HepG2 (cell line): ENCODE measurements around the gene ZCCHC17. TPM values are rescaled to one million over a fixed set of nuclear protein-coding genes. Genes with fewer than 3 reads are reported as not detected.

Experiments
- ATAC-seq: fragments of 200-7000 bp; cut with Tn5 transposase; 3 replicates; pipeline ENCODE4 v1.9.1; 2020; ENCODE audit warnings: mild to moderate bottlenecking, moderate library complexity
- BruUV-seq: library from RNA; stranded (reverse); fragments of 400-500 nt; replicated peaks from 2 replicates; lab custom pipeline; 2021; lab: Mats Ljungman, UMichigan
- CTCF ChIA-PET: fragments of 300-600 bp; formaldehyde crosslinking; extraction: SDS; loops from one replicate; lab custom pipeline; 2021; ENCODE audit warnings: low total read pairs, inconsistent platforms, low intra/inter-chr PET ratio; lab: Yijun Ruan, JAX
- POLR2A ChIA-PET: fragments of 350-600 bp; sonication (Branson Sonifier 250); formaldehyde crosslinking; loops from one replicate; lab custom pipeline; 2020; ENCODE audit warnings: antibody characterized with exemption, inconsistent platforms; lab: Yijun Ruan, JAX
- DNase-seq: peaks from one replicate; pipeline ENCODE4 v3.0.0-alpha.2; 2015; ENCODE audit warnings: low spot score
- FAIRE-seq: peaks from 3 replicates; lab custom pipeline; 2011; peaks lifted over from hg19 to GRCh38; lab: Jason Lieb, UNC
- H2AFZ ChIP-seq: one replicate; pipeline ENCODE4 v1.6.1; 2011; ENCODE audit warnings: low read length, inconsistent platforms
- H3K27ac ChIP-seq: fragments of 300-600 bp; 3 replicates; pipeline ENCODE4 v1.8.0; 2011; ENCODE audit warnings: mixed run types, mild to moderate bottlenecking, mixed read lengths, low read length, inconsistent platforms; ENCODE audit not compliant: insufficient read depth; ENCODE audit errors: extremely low read length
- H3K27me3 ChIP-seq, 2 experiments: fragments of 200-600 bp in 1 of 2; 2 replicates in 1 of 2; 3 replicates in 1 of 2; pipeline versions ENCODE4 v1.6.0 to v1.8.0; 2011; ENCODE audit warnings: low read length in 2 of 2, mild to moderate bottlenecking in 2 of 2, moderate library complexity in 2 of 2, inconsistent platforms in 1 of 2; ENCODE audit not compliant: insufficient read depth in 2 of 2, control insufficient read depth in 1 of 2
- H3K36me3 ChIP-seq, 2 experiments: fragments of 200-600 bp in 1 of 2; replicated peaks in 1 of 2; 2 replicates in 1 of 2; 3 replicates in 1 of 2; pipeline versions ENCODE4 v1.5.1 to v1.8.0; 2011; ENCODE audit warnings: low read length in 2 of 2, inconsistent platforms in 1 of 2; ENCODE audit not compliant: insufficient read depth in 2 of 2, control insufficient read depth in 1 of 2
- H3K4me1 ChIP-seq: 2 replicates; pipeline ENCODE4 v1.5.1; 2012; ENCODE audit warnings: low read length, inconsistent platforms; ENCODE audit not compliant: insufficient read depth
- H3K4me2 ChIP-seq: 2 replicates; pipeline ENCODE4 v1.6.0; 2011; ENCODE audit warnings: low read depth, low read length, inconsistent platforms
- H3K4me3 ChIP-seq, 3 experiments: fragments of 200-600 bp in 1 of 3; sonication (generic), shearing (Covaris generic) in 1 of 3; replicated peaks in 1 of 3; 2 replicates each; pipeline ENCODE4 v1.5.1; 2011 to 2016; ENCODE audit warnings: low read length in 3 of 3, inconsistent platforms in 2 of 3, low read depth in 2 of 3, mild to moderate bottlenecking in 2 of 3, control low read depth in 1 of 3, mixed read lengths in 1 of 3; ENCODE audit not compliant: insufficient read depth in 1 of 3
- H3K79me2 ChIP-seq: one replicate; pipeline ENCODE4 v1.6.1; 2011; ENCODE audit warnings: low read length, inconsistent platforms; ENCODE audit not compliant: insufficient read depth
- H3K9ac ChIP-seq: 2 replicates; pipeline ENCODE4 v1.6.0; 2011; ENCODE audit warnings: mild to moderate bottlenecking, low read depth, low read length, inconsistent platforms; ENCODE audit not compliant: insufficient read depth
- H3K9me3 ChIP-seq: 2 replicates; pipeline ENCODE4 v1.5.1; 2012; ENCODE audit warnings: mild to moderate bottlenecking, low read length
- H4K20me1 ChIP-seq: 2 replicates; pipeline ENCODE4 v1.6.0; 2011; ENCODE audit warnings: inconsistent platforms, mild to moderate bottlenecking, low read length, moderate library complexity; ENCODE audit not compliant: insufficient read depth
- ARID2 ChIP-seq: sonication (generic); formaldehyde crosslinking; IDR thresholded peaks from 2 replicates; pipeline ENCODE4 v1.8.1; 2022; ENCODE audit warnings: mild to moderate bottlenecking, missing genetic modification reagents, borderline replicate concordance
- GPN1 ChIP-seq: sonication (generic); formaldehyde crosslinking; IDR thresholded peaks from 2 replicates; pipeline ENCODE4 v1.5.1; 2020; ENCODE audit warnings: missing genetic modification reagents, borderline replicate concordance
- MBD4 ChIP-seq: IDR thresholded peaks from 2 replicates; pipeline ENCODE4 v1.6.1; 2012; ENCODE audit warnings: low read length, inconsistent platforms, borderline replicate concordance
- RAD21 ChIP-seq: fragments of 450-650 bp; formaldehyde crosslinking; IDR thresholded peaks from 2 replicates; pipeline ENCODE4 v1.5.0; 2020; ENCODE audit warnings: mild to moderate bottlenecking
- ZKSCAN8 ChIP-seq: IDR thresholded peaks from 2 replicates; pipeline ENCODE4 v1.6.1; 2016; ENCODE audit warnings: borderline replicate concordance, missing genetic modification reagents, missing compliant biosample characterization
- ZNF331 ChIP-seq: sonication (generic); formaldehyde crosslinking; IDR thresholded peaks from 2 replicates; pipeline ENCODE4 v1.4.0; 2020; ENCODE audit warnings: missing genetic modification reagents
- ZNF558 ChIP-seq: sonication (generic); formaldehyde crosslinking; IDR thresholded peaks from 2 replicates; pipeline ENCODE4 v1.9.0; 2022; ENCODE audit warnings: mild to moderate bottlenecking, missing genetic modification reagents, borderline replicate concordance
- ZNF788 ChIP-seq: sonication (generic); formaldehyde crosslinking; IDR thresholded peaks from 2 replicates; pipeline ENCODE4 v1.5.0; 2020; ENCODE audit warnings: mild to moderate bottlenecking, missing genetic modification reagents, borderline replicate concordance
- in situ Hi-C: cut with HindIII; loops from 2 replicates; pipeline ENCODE4 v1.10.0; 2017; ENCODE audit warnings: low pct_unique_long_range_greater_than_20kb; ENCODE audit not compliant: extremely low pct_ligation_motif_present
- intact Hi-C: fragments of 100-400 bp; cut with micrococcal nuclease; formaldehyde crosslinking; loops from one replicate; pipeline ENCODE4 v1.10.0; 2022; ENCODE audit not compliant: unreplicated experiment
- polyA plus RNA-seq, 8 experiments: library from polyadenylated mRNA; depleted of rRNA in 3 of 8; stranded (reverse) in 7 of 8; unstranded in 1 of 8; fragments of >200 nt; fragmentation: Illumina TruSeq in 4 of 8; extraction: Trizol in 4 of 8; gene quantifications; 2 replicates each; pipeline versions ENCODE4 v1.2.1 to v1.2.3, GENCODE V29; 2011 to 2016; ENCODE audit warnings: low read depth in 4 of 8, missing spikeins in 1 of 8, mixed read lengths in 1 of 8; ENCODE audit not compliant: insufficient read depth in 1 of 8
- total RNA-seq, 5 experiments: library from RNA; depleted of rRNA; stranded (reverse); fragments of >200 nt; fragmentation: Illumina TruSeq; extraction: Trizol; gene quantifications; 2 replicates each; pipeline ENCODE4 v1.2.3, GENCODE V29; 2016; ENCODE audit warnings: low read depth in 1 of 5
- TF ChIP-seq, protein P1 (sequence below): fragments of 450-650 bp; IDR thresholded peaks from 2 replicates; pipeline ENCODE4 v1.6.1; 2017; ENCODE audit warnings: mild to moderate bottlenecking
- TF ChIP-seq, protein P2 (sequence below): sonication (generic); formaldehyde crosslinking; IDR thresholded peaks from 2 replicates; pipeline ENCODE4 v1.4.0; 2020; ENCODE audit warnings: mild to moderate bottlenecking, missing genetic modification reagents
- TF ChIP-seq, protein P3 (sequence below): sonication (generic); formaldehyde crosslinking; IDR thresholded peaks from 2 replicates; pipeline ENCODE4 v1.5.0; 2020; ENCODE audit warnings: mild to moderate bottlenecking, missing genetic modification reagents

ZCCHC17 gene
- total and polyA plus RNA-seq, 2 of the 13 experiments (the other 11 are each of a cell fraction or from before 2014, with no cell fraction given), result 20.5 to 53.0 TPM

DNA sequence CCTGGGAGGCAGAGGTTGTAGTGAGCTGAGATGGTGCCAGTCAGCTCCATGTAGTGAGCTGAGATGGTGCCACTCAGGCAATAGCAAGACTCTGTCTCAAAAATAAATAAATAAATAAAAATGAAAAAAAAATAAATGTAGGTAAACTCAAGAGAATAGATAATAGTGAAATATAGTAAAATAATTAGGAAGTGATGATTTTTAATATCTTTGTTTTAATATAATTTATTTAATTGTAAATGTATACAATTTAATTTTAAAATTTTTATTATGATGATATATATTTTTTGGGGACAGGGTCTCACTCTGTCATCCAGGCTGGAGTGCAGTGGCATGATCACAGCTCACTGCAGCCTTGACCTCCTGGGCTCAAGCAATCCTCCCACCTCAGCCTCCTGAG lies 96.6 kb downstream of the ZCCHC17 start:
- H3K36me3 ChIP-seq, result no peaks in the 10 kb centered on the region
- intact Hi-C loops (no loop called here), in situ Hi-C loops (loop anchor here (5.0 kb wide), 1 partner anchor 34 kb away; no protein-coding TSS in a partner anchor)
- ChIA-PET CTCF (interaction anchor here (2.0 to 5.4 kb wide), 3 partner anchors 30 to 171 kb away, joined by 6 to 95 read pairs (median 19); no protein-coding TSS in a partner anchor), POLR2A (no interaction called here)
- H3K27me3 ChIP-seq, result peaks cover 2 to 15% of the 10 kb centered on the region in 2 experiments; a peak in 4 of 5 replicates
- H3K4me1 ChIP-seq, result peaks cover 55% of the 10 kb centered on the region
- H3K9me3 ChIP-seq, result no peaks in the 10 kb centered on the region
- no peak overlapping the region for H3K9ac ChIP-seq
- DNase-seq, result no peak
- H3K4me3 ChIP-seq, result no peak overlapping the region
- ATAC-seq, result no peak
- no peak overlapping the region for H3K27ac ChIP-seq
- H2AFZ ChIP-seq, result no peak overlapping the region
- H4K20me1 ChIP-seq, result no peaks in the 10 kb centered on the region
- FAIRE-seq, result no peak
- BruUV-seq, result no TSS peak
- no peak overlapping the region for H3K4me2 ChIP-seq
- no peaks in the 10 kb centered on the region for H3K79me2 ChIP-seq
- TF ChIP-seq ZNF788 (CRISPR knock-in tag) (no peak), MBD4 (no peak), ZKSCAN8 (no peak), ZNF331 (CRISPR knock-in tag) (no peak), GPN1 (no peak), RAD21 (CRISPR knock-in tag) (no peak), ARID2 (CRISPR knock-in tag) (no peak), ZNF558 (CRISPR knock-in tag) (no peak)
- TF ChIP-seq, protein P1, sequence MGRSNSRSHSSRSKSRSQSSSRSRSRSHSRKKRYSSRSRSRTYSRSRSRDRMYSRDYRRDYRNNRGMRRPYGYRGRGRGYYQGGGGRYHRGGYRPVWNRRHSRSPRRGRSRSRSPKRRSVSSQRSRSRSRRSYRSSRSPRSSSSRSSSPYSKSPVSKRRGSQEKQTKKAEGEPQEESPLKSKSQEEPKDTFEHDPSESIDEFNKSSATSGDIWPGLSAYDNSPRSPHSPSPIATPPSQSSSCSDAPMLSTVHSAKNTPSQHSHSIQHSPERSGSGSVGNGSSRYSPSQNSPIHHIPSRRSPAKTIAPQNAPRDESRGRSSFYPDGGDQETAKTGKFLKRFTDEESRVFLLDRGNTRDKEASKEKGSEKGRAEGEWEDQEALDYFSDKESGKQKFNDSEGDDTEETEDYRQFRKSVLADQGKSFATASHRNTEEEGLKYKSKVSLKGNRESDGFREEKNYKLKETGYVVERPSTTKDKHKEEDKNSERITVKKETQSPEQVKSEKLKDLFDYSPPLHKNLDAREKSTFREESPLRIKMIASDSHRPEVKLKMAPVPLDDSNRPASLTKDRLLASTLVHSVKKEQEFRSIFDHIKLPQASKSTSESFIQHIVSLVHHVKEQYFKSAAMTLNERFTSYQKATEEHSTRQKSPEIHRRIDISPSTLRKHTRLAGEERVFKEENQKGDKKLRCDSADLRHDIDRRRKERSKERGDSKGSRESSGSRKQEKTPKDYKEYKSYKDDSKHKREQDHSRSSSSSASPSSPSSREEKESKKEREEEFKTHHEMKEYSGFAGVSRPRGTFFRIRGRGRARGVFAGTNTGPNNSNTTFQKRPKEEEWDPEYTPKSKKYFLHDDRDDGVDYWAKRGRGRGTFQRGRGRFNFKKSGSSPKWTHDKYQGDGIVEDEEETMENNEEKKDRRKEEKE, result no peak
- TF ChIP-seq, protein P2, sequence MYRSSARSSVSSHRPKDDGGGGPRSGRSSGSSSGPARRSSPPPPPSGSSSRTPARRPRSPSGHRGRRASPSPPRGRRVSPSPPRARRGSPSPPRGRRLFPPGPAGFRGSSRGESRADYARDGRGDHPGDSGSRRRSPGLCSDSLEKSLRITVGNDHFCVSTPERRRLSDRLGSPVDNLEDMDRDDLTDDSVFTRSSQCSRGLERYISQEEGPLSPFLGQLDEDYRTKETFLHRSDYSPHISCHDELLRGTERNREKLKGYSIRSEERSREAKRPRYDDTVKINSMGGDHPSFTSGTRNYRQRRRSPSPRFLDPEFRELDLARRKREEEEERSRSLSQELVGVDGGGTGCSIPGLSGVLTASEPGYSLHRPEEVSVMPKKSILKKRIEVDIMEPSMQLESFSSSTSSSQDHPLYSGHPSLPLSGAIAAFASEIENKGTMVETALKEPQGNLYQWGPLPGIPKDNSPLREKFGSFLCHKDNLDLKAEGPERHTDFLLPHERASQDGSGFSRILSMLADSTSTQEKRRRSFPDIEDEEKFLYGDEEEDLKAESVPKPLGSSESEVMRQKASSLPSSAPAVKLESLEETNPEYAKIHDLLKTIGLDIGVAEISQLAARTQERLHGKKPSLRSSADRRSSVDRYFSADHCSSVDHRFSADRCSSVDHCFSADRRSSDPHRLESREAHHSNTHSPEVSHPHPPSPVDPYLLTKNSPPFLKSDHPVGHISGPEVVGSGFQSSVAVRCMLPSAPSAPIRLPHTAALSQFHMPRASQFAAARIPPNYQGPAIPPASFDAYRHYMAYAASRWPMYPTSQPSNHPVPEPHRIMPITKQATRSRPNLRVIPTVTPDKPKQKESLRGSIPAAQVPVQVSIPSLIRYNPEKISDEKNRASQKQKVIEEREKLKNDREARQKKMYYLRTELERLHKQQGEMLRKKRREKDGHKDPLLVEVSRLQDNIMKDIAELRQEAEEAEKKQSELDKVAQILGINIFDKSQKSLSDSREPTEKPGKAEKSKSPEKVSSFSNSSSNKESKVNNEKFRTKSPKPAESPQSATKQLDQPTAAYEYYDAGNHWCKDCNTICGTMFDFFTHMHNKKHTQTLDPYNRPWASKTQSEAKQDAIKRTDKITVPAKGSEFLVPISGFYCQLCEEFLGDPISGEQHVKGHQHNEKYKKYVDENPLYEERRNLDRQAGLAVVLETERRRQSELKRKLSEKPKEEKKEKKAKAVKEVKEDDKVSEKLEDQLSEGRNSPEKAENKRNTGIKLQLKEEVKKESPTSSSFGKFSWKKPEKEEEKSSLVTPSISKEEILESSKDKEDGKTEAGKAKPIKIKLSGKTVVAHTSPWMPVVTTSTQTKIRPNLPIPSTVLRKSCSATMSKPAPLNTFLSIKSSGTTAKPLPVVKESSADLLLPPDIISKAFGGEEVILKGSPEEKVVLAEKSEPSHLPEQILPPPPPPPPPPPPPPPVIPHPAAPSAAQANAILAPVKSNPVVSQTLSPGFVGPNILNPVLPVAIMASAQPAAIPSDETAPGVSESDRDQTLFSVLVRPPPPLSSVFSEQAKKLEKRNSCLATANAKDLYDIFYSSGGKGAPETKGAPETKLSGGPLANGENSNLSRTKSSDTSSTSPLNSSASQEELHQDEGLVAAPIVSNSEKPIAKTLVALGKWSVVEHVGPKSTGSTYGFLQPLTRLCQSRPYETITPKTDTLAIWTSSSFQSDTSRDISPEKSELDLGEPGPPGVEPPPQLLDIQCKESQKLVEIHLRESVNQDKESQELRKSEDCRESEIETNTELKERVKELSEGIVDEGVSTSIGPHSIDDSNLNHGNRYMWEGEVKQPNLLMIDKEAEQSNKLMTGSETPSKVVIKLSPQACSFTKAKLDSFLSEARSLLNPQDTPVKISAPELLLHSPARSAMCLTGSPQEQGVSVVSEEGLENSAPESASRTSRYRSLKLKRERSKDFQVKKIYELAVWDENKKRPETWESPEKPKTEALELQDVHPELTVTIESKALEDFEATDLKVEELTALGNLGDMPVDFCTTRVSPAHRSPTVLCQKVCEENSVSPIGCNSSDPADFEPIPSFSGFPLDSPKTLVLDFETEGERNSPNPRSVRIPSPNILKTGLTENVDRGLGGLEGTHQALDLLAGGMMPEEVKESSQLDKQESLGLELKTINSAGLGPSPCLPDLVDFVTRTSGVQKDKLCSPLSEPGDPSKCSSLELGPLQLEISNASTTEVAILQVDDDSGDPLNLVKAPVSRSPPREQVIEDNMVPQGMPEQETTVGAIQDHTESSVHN (CRISPR knock-in tag), result no peak
- TF ChIP-seq, protein P3, sequence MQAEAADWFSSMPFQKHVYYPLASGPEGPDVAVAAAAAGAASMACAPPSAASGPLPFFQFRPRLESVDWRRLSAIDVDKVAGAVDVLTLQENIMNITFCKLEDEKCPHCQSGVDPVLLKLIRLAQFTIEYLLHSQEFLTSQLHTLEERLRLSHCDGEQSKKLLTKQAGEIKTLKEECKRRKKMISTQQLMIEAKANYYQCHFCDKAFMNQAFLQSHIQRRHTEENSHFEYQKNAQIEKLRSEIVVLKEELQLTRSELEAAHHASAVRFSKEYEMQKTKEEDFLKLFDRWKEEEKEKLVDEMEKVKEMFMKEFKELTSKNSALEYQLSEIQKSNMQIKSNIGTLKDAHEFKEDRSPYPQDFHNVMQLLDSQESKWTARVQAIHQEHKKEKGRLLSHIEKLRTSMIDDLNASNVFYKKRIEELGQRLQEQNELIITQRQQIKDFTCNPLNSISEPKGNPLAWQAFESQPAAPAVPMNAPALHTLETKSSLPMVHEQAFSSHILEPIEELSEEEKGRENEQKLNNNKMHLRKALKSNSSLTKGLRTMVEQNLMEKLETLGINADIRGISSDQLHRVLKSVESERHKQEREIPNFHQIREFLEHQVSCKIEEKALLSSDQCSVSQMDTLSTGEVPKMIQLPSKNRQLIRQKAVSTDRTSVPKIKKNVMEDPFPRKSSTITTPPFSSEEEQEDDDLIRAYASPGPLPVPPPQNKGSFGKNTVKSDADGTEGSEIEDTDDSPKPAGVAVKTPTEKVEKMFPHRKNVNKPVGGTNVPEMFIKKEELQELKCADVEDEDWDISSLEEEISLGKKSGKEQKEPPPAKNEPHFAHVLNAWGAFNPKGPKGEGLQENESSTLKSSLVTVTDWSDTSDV, result no peak
